ENCODE data around the gene MIPOL1.

GRCh38 chr14:37254411-37254947, 56.7 kb downstream of the MIPOL1 start:
- no peak for TF ChIP-seq ZNF121 (CRISPR knock-in tag; IDR thresholded peaks at IDR 0.05)
- no peak for TF ChIP-seq POLR2A (IDR thresholded peaks at IDR 0.05; ENCODE audit: insufficient read depth in 1 of 2, low read depth in 2 of 2, low read length in 2 of 2)
- no peak for TF ChIP-seq DR1 (CRISPR knock-in tag; IDR thresholded peaks at IDR 0.05)
- TF ChIP-seq ZNF274 (CRISPR knock-in tag; IDR thresholded peaks at IDR 0.05): no peak
- no peak for TF ChIP-seq ZNF34 (CRISPR knock-in tag; IDR thresholded peaks at IDR 0.05; ENCODE audit: borderline replicate concordance)
- no peak for TF ChIP-seq ZGPAT (CRISPR knock-in tag; IDR thresholded peaks at IDR 0.05)
